ES-I3 (cell line): ENCODE data around the gene CAD.
"Not testable (repeated sequence)": the region's sequence is repeated elsewhere in the genome, so short reads cannot be mapped to it uniquely, and the experiment has no call there.

Experiments
- H3K36me3 ChIP-seq: 2 replicates; pipeline ENCODE4 v1.6.1; 2013; ENCODE audit warnings: mild to moderate bottlenecking, low read length, control low read depth, moderate library complexity; ENCODE audit not compliant: insufficient read depth
- H3K4me1 ChIP-seq: 2 replicates; pipeline ENCODE4 v1.6.1; 2013; ENCODE audit warnings: mild to moderate bottlenecking, control low read depth, low read length; ENCODE audit not compliant: insufficient read depth
- H3K9ac ChIP-seq: 2 replicates; pipeline ENCODE4 v1.6.1; 2013; ENCODE audit warnings: low read depth, mild to moderate bottlenecking, low read length, moderate library complexity
- H3K9me3 ChIP-seq: 2 replicates; pipeline ENCODE4 v1.6.1; 2013; ENCODE audit warnings: mild to moderate bottlenecking, low read length, moderate library complexity; ENCODE audit not compliant: control insufficient read depth, insufficient read depth

CAD gene

DNA sequence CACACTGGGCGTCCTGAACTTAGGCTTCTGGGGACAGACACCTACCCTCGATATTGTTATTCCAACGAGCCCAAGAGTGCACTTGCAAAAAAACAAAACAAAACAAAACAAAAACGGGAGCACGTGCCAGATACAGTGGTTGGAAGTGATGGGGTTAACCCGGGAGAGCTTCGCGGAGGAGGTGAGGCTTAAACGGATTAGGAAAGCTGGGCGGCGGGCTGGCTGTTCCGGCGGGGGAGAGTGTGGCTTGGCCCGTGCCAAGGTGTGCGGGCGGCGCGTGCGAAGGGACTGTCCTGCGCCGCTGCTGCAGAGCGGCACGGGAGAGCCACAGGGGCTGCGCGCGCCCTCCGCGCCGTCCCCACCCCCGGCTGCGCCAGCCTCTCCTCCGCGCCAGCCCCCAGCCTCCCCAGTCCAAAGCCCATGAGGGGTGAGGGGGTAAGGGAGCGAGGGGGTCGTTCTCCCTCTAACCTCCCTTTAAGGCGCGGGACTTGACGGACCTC, 47.1 kb downstream of the CAD start:
- Histone ChIP-seq H3K9me3 (no peaks in the 10 kb centered on the region), H3K4me1 (peaks cover 4% of the 10 kb centered on the region), H3K9ac (peak overlapping the region; percentile 61; the same call in 1 of the 2 replicates), H3K36me3 (no peaks in the 10 kb centered on the region)

GRCh38 chr2:27264753-27265535, 47.8 kb downstream of the CAD start:
- Histone ChIP-seq H3K36me3 (no peaks in the 10 kb centered on the region), H3K9ac (peak overlapping the region; percentile 61), H3K9me3 (no peaks in the 10 kb centered on the region), H3K4me1 (peaks cover 4% of the 10 kb centered on the region)

- H3K4me1 ChIP-seq, result peaks cover 4% of the 10 kb centered on the region
- no peak overlapping the region for H3K9ac ChIP-seq
Measured at GRCh38 chr2:27265536-27265870, 48.3 kb downstream of the CAD start.

DNA sequence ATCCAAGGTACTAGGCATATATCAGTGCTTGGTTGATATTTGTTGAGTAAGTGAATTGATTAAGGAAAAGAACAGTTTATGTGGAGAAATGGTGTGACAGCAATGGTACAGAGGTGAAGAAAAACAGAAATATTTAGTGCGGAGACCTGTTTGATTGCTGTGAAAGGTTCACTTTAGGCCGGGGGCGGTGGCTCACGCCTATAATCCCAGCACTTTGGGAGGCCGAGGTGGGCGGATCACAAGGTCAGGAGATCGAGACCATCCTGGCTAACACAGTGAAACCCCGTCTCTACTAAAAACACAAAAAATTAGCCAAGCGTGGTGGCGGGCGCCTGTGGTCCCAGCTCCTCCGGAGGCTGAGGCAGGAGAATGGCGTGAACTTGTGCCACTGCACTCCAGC, 51.1 kb downstream of the CAD start:
- not testable (repeated sequence) for H3K36me3 ChIP-seq, H3K4me1 ChIP-seq, H3K9ac ChIP-seq, H3K9me3 ChIP-seq

More at GRCh38 chr2:27265536-27265870, 48.3 kb downstream of the CAD start:
- Histone ChIP-seq H3K9me3 (0 out of 2 replicates have a peak, but pooled peaks cover 1% of the 10 kb centered on the region), H3K36me3 (no peaks in the 10 kb centered on the region)

- no peak overlapping the region for H3K9ac ChIP-seq
- no peaks in the 10 kb centered on the region for H3K36me3 ChIP-seq
- H3K9me3 ChIP-seq, result 0 out of 2 replicates have a peak, but pooled peaks cover 2% of the 10 kb centered on the region
- no peaks in the 10 kb centered on the region for H3K4me1 ChIP-seq
Measured at GRCh38 chr2:27270131-27270530, 53.0 kb downstream of the CAD start.

GRCh38 chr2:27270670-27271069, 53.5 kb downstream of the CAD start:
- H3K36me3 ChIP-seq, result no peaks in the 10 kb centered on the region
- 0 out of 2 replicates have a peak, but pooled peaks cover 2% of the 10 kb centered on the region for H3K9me3 ChIP-seq
- no peaks in the 10 kb centered on the region for H3K4me1 ChIP-seq
- no peak overlapping the region for H3K9ac ChIP-seq

DNA sequence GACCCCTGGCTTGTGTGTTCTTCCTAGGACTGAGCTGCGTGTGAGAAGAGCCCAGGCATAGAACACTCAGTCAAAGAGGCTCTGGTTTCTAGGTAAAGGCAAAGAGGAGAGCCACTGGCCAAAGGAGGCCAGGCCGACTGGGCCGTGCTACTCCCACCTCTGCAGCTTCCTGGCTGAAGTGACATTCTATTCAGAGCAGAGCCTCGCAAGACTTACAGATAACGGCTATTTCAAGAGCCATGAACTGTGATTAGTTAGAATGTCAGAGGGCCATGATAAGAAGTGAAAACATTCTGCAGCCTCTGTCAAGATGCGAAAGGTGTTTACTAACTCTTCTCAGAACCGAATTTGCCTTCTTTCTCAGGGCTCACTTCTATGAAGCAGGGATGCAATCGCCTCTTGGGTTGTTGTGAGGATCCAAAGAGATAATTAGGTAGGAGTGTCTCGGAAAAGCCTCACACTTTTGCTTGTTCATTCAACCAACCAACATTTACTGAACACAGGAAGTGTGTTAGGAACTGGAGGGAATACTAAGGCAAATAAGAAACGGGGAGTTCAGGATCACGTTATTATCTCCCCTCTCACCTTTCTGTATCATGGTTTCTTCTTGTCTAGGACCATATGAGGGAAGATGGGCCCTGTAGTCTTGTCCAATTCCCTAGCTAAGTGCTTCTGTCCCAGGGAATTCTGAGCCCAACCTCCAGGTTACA, 54.6 kb downstream of the CAD start:
- H3K36me3 ChIP-seq, result no peaks in the 10 kb centered on the region
- H3K9me3 ChIP-seq, result 0 out of 2 replicates have a peak, but pooled peaks cover 2% of the 10 kb centered on the region
- no peak overlapping the region for H3K9ac ChIP-seq
- H3K4me1 ChIP-seq, result no peaks in the 10 kb centered on the region

DNA sequence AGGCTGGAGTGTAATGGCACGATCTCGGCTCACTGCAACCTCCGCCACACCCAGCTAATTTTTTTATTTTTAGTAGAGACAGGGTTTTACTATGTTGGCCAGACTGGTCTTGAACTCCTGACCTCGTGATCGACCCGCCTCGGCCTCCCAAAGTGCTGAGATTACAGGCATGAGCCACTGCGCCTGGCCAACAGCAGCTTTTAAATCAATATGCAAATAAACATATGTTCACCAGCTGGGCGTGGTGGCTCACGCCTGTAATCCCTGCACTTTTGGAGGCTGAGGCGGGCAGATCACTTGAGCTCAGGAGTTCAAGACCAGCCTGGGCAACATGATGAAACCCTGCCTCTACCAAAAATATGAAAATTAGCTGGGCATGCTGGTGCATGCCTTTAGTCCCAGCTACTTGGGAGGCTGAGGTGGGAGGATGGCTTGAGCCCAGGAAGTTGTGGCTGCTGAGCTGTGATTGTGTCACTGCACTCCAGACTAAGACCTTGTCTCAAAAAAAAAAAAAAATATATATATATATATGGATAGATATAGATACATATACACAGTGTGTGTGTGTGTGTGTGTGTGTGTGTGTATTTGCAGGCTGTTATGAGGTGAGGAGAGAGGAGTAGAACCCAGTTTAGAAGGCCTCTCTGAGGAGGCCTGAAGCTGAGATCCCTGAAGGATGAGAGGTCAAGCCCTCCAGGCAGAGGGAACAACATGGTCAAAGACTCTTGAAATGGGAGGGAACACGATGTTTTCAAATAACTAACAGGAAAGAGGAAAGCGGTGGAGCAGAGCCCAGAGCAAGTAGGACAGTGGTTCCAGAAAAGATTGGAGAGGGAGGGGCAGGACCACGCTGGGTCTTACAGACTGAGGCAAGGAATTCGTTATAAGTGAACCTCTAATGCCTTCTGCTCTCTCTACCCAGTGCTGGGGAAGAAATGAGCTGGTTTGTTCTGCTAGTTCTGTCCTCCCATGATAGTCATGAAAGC, 55.7 kb downstream of the CAD start:
- H3K4me1 ChIP-seq, H3K9ac ChIP-seq, H3K9me3 ChIP-seq, H3K36me3 ChIP-seq: not testable (repeated sequence)

GRCh38 chr2:27275211-27276150, 58.3 kb downstream of the CAD start, which contains the start of gene DNAJC5G:
TSS of gene DNAJC5G (plus strand) at chr2:27275433. CDS start at chr2:27276729, 1,296 bp downstream.
- H3K4me1 ChIP-seq, result no peaks in the 10 kb centered on the region
- no peaks in the 10 kb centered on the region for H3K36me3 ChIP-seq
- H3K9ac ChIP-seq, result no peak within 1 kb of the TSS
- 0 out of 2 replicates have a peak, but pooled peaks cover 1% of the 10 kb centered on the region for H3K9me3 ChIP-seq

DNA sequence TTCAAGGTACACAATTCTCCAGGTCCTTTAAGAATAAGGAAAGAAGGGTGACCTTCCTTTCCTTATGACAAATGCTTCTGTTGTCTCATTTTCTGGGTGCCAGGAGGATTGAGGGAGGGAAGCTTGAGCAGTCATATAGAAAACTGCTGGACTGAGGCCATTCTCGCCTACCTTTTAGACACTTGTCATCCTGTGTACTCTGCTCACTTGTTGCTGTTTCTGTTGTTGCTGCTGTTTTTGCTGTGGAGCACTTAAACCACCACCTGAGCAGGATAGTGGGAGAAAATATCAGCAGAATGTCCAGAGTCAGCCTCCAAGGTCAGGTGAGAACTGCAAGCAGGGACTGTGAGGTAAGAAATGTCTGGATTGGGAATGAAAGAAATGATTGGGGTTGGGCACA, 60.8 kb downstream of the CAD start:
- Histone ChIP-seq H3K4me1 (peaks cover 15% of the 10 kb centered on the region), H3K9ac (no peak overlapping the region), H3K36me3 (no peaks in the 10 kb centered on the region), H3K9me3 (no peaks in the 10 kb centered on the region)

- H3K4me1 ChIP-seq, result peaks cover 19% of the 10 kb centered on the region
- H3K36me3 ChIP-seq, result no peaks in the 10 kb centered on the region
- no peaks in the 10 kb centered on the region for H3K9me3 ChIP-seq
- H3K9ac ChIP-seq, result no peak overlapping the region
Measured at GRCh38 chr2:27280826-27281225, 63.7 kb downstream of the CAD start.

DNA sequence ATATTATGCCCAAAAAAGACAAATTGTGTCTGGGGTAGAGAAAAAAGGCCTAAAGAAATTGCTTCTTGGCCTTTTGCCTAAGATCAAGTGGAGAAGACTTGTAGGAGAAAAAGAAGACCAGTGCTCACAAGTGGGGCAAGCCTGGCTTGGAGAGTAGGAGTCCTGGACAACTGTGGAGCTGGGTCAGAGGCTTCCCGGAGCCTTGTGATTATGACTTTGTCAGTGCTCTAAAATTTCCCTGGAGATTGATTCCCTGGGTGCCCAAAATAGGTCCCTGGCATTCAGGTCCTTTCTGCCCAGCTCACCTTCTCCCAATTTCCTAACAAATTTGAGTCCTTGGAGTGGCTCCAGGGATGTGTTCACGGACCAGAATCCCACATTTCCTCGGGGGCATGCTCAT, 64.3 kb downstream of the CAD start:
- Histone ChIP-seq H3K36me3 (no peaks in the 10 kb centered on the region), H3K9ac (no peak overlapping the region), H3K4me1 (peaks cover 19% of the 10 kb centered on the region), H3K9me3 (no peaks in the 10 kb centered on the region)

DNA sequence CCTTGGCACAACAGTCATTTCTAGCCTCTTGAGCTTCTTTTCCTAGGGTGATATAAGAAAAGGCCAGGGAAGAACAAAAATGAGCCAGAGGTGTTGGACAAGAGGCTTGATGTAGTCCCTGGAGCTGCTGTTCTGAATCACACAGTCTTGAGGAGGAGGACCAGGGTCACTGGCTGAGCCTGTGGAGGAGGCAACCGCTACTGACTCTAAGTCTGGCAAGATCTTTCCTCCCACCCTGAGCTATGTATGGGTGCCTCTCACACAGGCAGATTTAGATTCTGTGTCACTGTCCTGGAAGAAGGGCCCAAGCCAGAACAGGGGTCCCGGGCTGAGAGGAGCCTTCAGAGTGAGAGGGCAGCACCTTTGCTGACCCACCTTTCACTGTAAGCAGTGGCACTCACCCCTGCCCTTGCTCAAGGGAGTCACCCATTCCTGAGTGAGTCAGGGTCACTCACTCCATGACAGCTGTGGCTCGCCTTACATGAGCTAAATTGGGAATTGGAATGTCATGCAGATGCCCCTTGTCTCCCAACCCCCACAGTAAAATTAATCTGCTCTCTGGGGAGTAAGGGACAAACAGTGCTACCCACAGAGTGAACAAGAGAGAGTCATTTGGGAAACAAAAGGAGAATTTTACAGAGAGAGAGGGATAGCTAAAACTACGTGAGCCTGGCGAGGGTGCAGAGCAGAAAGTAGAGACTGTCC, 64.8 kb downstream of the CAD start, which contains the start of gene TRIM54:
TSS of gene TRIM54 (plus strand) at position 575 of the 705 bp plus-strand sequence. CDS start 303 bp downstream, outside the sequence.
- Histone ChIP-seq H3K36me3 (no peaks in the 10 kb centered on the region), H3K9me3 (no peaks in the 10 kb centered on the region), H3K9ac (no peak within 1 kb of the TSS), H3K4me1 (peaks cover 19% of the 10 kb centered on the region)
